Muscle layer of colon (tissue), 2 donors: ENCODE data around the gene MAML2.

Source experiments
- H3K27ac ChIP-seq: one replicate; pipeline ENCODE4 v1.7.0; 2013; ENCODE audit warnings: low read depth, mild to moderate bottlenecking, low read length, moderate library complexity
- H3K27me3 ChIP-seq, 2 donors: one replicate each; pipeline ENCODE4 v1.7.0; 2013; ENCODE audit warnings: low read length in 2 of 2, mild to moderate bottlenecking in 2 of 2; ENCODE audit not compliant: insufficient read depth in 2 of 2, control insufficient read depth in 1 of 2
- H3K36me3 ChIP-seq: one replicate; pipeline ENCODE4 v1.7.0; 2013; ENCODE audit warnings: mild to moderate bottlenecking, low read length; ENCODE audit not compliant: insufficient read depth
- H3K4me1 ChIP-seq: one replicate; pipeline ENCODE4 v1.7.0; 2013; ENCODE audit warnings: mild to moderate bottlenecking, low read length; ENCODE audit not compliant: insufficient read depth
- H3K4me3 ChIP-seq, 2 donors: one replicate each; pipeline ENCODE4 v1.7.0; 2013; ENCODE audit warnings: low read length in 2 of 2, low read depth in 1 of 2, mild to moderate bottlenecking in 1 of 2, moderate library complexity in 1 of 2
- H3K9ac ChIP-seq: one replicate; pipeline ENCODE4 v1.7.0; 2013; ENCODE audit warnings: low read length
- H3K9me3 ChIP-seq: one replicate; pipeline ENCODE4 v1.7.0; 2013; ENCODE audit warnings: mild to moderate bottlenecking, low read length
- donor health status: abdominal sarcoma.
- donor health status: Adenocarcinoma of cecum.

The MAML2 gene

GRCh38 chr11:96228473-96228891 lies 114.5 kb downstream of the MAML2 start:
- Histone ChIP-seq H3K9me3 (no peaks in the 10 kb centered on the region), H3K9ac (no peak overlapping the region), H3K27me3 (no peaks in the 10 kb centered on the region), H3K4me1 (peaks cover 8% of the 10 kb centered on the region), H3K4me3 (no peak overlapping the region), H3K27ac (peak overlapping the region; percentile 10), H3K36me3 (no peaks in the 10 kb centered on the region)

GRCh38 chr11:96227244-96227643 lies 115.8 kb downstream of the MAML2 start:
- Histone ChIP-seq H3K4me1 (peaks cover 10% of the 10 kb centered on the region), H3K27me3 (no peaks in the 10 kb centered on the region), H3K9ac (no peak overlapping the region), H3K4me3 (no peak overlapping the region), H3K27ac (no peak overlapping the region), H3K36me3 (no peaks in the 10 kb centered on the region), H3K9me3 (no peaks in the 10 kb centered on the region)

GRCh38 chr11:96223083-96223482 lies 119.9 kb downstream of the MAML2 start:
- no peaks in the 10 kb centered on the region for H3K9me3 ChIP-seq
- no peak overlapping the region for H3K27ac ChIP-seq
- no peaks in the 10 kb centered on the region for H3K36me3 ChIP-seq
- H3K4me3 ChIP-seq = no peak overlapping the region
- peaks cover 15% of the 10 kb centered on the region for H3K4me1 ChIP-seq
- no peak overlapping the region for H3K9ac ChIP-seq
- H3K27me3 ChIP-seq = no peaks in the 10 kb centered on the region

GRCh38 chr11:96222102-96222501 lies 120.9 kb downstream of the MAML2 start:
- Histone ChIP-seq H3K27ac (no peak overlapping the region), H3K4me1 (peaks cover 15% of the 10 kb centered on the region), H3K27me3 (no peaks in the 10 kb centered on the region), H3K36me3 (no peaks in the 10 kb centered on the region), H3K9me3 (no peaks in the 10 kb centered on the region), H3K4me3 (no peak overlapping the region), H3K9ac (no peak overlapping the region)

- Histone ChIP-seq H3K9me3 (no peaks in the 10 kb centered on the region), H3K9ac (no peak overlapping the region), H3K4me1 (peaks cover 18% of the 10 kb centered on the region), H3K4me3 (no peak overlapping the region), H3K27me3 (no peaks in the 10 kb centered on the region), H3K36me3 (no peaks in the 10 kb centered on the region), H3K27ac (no peak overlapping the region)
These were observed 121.5 kb downstream of the MAML2 start for GRCh38 chr11:96221244-96222070.

- no peaks in the 10 kb centered on the region for H3K9me3 ChIP-seq
- peaks cover 25% of the 10 kb centered on the region for H3K4me1 ChIP-seq
- H3K27me3 ChIP-seq = no peaks in the 10 kb centered on the region
- H3K4me3 ChIP-seq = no peak overlapping the region
- no peaks in the 10 kb centered on the region for H3K36me3 ChIP-seq
- H3K9ac ChIP-seq = no peak overlapping the region
- H3K27ac ChIP-seq = no peak overlapping the region
These were observed 122.9 kb downstream of the MAML2 start for GRCh38 chr11:96219981-96220623.

- H3K9me3 ChIP-seq = no peaks in the 10 kb centered on the region
- no peak overlapping the region for H3K4me3 ChIP-seq
- no peaks in the 10 kb centered on the region for H3K27me3 ChIP-seq
- H3K4me1 ChIP-seq = peaks cover 25% of the 10 kb centered on the region
- no peak overlapping the region for H3K27ac ChIP-seq
- H3K9ac ChIP-seq = no peak overlapping the region
- H3K36me3 ChIP-seq = no peaks in the 10 kb centered on the region
These were observed 124.1 kb downstream of the MAML2 start for GRCh38 chr11:96218901-96219300.

- Histone ChIP-seq H3K27me3 (no peaks in the 10 kb centered on the region), H3K9me3 (no peaks in the 10 kb centered on the region), H3K4me1 (peaks cover 25% of the 10 kb centered on the region), H3K9ac (no peak overlapping the region), H3K4me3 (no peak overlapping the region), H3K27ac (no peak overlapping the region), H3K36me3 (no peaks in the 10 kb centered on the region)
These were observed 125.0 kb downstream of the MAML2 start for GRCh38 chr11:96218006-96218405.

GRCh38 chr11:96217206-96217605 lies 125.8 kb downstream of the MAML2 start:
- H3K4me1 ChIP-seq = peaks cover 23% of the 10 kb centered on the region
- H3K36me3 ChIP-seq = no peaks in the 10 kb centered on the region
- H3K9ac ChIP-seq = no peak overlapping the region
- H3K9me3 ChIP-seq = no peaks in the 10 kb centered on the region
- H3K4me3 ChIP-seq = no peak overlapping the region
- no peak overlapping the region for H3K27ac ChIP-seq
- H3K27me3 ChIP-seq = no peaks in the 10 kb centered on the region

GRCh38 chr11:96215826-96216225 lies 127.2 kb downstream of the MAML2 start:
- no peak overlapping the region for H3K27ac ChIP-seq
- H3K4me1 ChIP-seq = peaks cover 10% of the 10 kb centered on the region
- no peaks in the 10 kb centered on the region for H3K9me3 ChIP-seq
- no peak overlapping the region for H3K4me3 ChIP-seq
- H3K27me3 ChIP-seq = no peaks in the 10 kb centered on the region
- no peak overlapping the region for H3K9ac ChIP-seq
- no peaks in the 10 kb centered on the region for H3K36me3 ChIP-seq

- H3K4me3 ChIP-seq = no peak overlapping the region
- peaks cover 10% of the 10 kb centered on the region for H3K4me1 ChIP-seq
These were observed 127.7 kb downstream of the MAML2 start for GRCh38 chr11:96215110-96215782.

More at GRCh38 chr11:96215110-96215782, 127.7 kb downstream of the MAML2 start:
- no peaks in the 10 kb centered on the region for H3K9me3 ChIP-seq
- no peaks in the 10 kb centered on the region for H3K36me3 ChIP-seq
- no peaks in the 10 kb centered on the region for H3K27me3 ChIP-seq
- H3K27ac ChIP-seq = no peak overlapping the region
- H3K9ac ChIP-seq = no peak overlapping the region
